HEK293T (cell line): ENCODE results near the gene ALG12.

Experiments
- CTCF ChIA-PET: fragments of 350-600 bp; formaldehyde crosslinking; extraction: SDS; loops from one replicate; lab custom pipeline; 2021; ENCODE audit warnings: antibody characterized with exemption, inconsistent platforms; lab: Yijun Ruan, JAX
- POLR2A ChIA-PET: fragments of 350-600 bp; formaldehyde crosslinking; extraction: SDS; loops from one replicate; lab custom pipeline; 2020; ENCODE audit warnings: antibody characterized with exemption, inconsistent platforms; lab: Yijun Ruan, JAX
- DNase-seq: peaks from one replicate; pipeline ENCODE4 v3.0.0; 2012; ENCODE audit warnings: mixed read lengths; ENCODE audit errors: extremely low spot score
- ARNT ChIP-seq: fragments of 450-650 bp; IDR thresholded peaks from 2 replicates; pipeline ENCODE4 v1.6.1; 2017; ENCODE audit warnings: mild to moderate bottlenecking
- BHLHE40 ChIP-seq: fragments of 450-650 bp; IDR thresholded peaks from 2 replicates; pipeline ENCODE4 v1.6.1; 2016; ENCODE audit warnings: mild to moderate bottlenecking, moderate library complexity, borderline replicate concordance
- CTBP1 ChIP-seq: fragments of 450-650 bp; IDR thresholded peaks from 2 replicates; pipeline ENCODE4 v1.6.1; 2016; ENCODE audit warnings: borderline replicate concordance
- ELF4 ChIP-seq: fragments of 450-650 bp; IDR thresholded peaks from 2 replicates; pipeline ENCODE4 v1.6.1; 2017; ENCODE audit warnings: antibody characterized with exemption
- FOXA1 ChIP-seq: fragments of 450-650 bp; IDR thresholded peaks from 2 replicates; pipeline ENCODE4 v1.6.1; 2016; ENCODE audit warnings: mild to moderate bottlenecking
- FOXK2 ChIP-seq: fragments of 450-650 bp; IDR thresholded peaks from 2 replicates; pipeline ENCODE4 v1.6.1; 2016; ENCODE audit warnings: mild to moderate bottlenecking
- FOXM1 ChIP-seq: fragments of 450-650 bp; IDR thresholded peaks from 2 replicates; pipeline ENCODE4 v1.6.1; 2017; ENCODE audit warnings: mild to moderate bottlenecking, borderline replicate concordance
- HDGF ChIP-seq: fragments of 450-650 bp; IDR thresholded peaks from 2 replicates; pipeline ENCODE4 v1.6.1; 2017; ENCODE audit warnings: antibody characterized with exemption, borderline replicate concordance
- L3MBTL2 ChIP-seq: fragments of 450-650 bp; conservative IDR thresholded peaks from 2 replicates; pipeline ENCODE4 v1.6.1; 2016; ENCODE audit warnings: mild to moderate bottlenecking
- LEF1 ChIP-seq: fragments of 450-650 bp; IDR thresholded peaks from 2 replicates; pipeline ENCODE4 v1.6.1; 2017; ENCODE audit warnings: mild to moderate bottlenecking, borderline replicate concordance
- NFRKB ChIP-seq: fragments of 450-650 bp; IDR thresholded peaks from 2 replicates; pipeline ENCODE4 v1.6.1; 2016; ENCODE audit warnings: mild to moderate bottlenecking, moderate library complexity
- SP1 ChIP-seq: fragments of 450-650 bp; IDR thresholded peaks from 2 replicates; pipeline ENCODE4 v1.6.1; 2017
- SUZ12 ChIP-seq: fragments of 450-650 bp; IDR thresholded peaks from 2 replicates; pipeline ENCODE4 v1.6.1; 2016; ENCODE audit warnings: mild to moderate bottlenecking
- TARDBP ChIP-seq: fragments of 450-650 bp; IDR thresholded peaks from 2 replicates; pipeline ENCODE4 v1.6.1; 2016
- ZNF384 ChIP-seq: fragments of 450-650 bp; IDR thresholded peaks from 2 replicates; pipeline ENCODE4 v1.6.1; 2016
- TF ChIP-seq, protein P1 (sequence below): fragments of 450-650 bp; IDR thresholded peaks from 2 replicates; pipeline ENCODE4 v1.6.1; 2016

Gene ALG12

DNA sequence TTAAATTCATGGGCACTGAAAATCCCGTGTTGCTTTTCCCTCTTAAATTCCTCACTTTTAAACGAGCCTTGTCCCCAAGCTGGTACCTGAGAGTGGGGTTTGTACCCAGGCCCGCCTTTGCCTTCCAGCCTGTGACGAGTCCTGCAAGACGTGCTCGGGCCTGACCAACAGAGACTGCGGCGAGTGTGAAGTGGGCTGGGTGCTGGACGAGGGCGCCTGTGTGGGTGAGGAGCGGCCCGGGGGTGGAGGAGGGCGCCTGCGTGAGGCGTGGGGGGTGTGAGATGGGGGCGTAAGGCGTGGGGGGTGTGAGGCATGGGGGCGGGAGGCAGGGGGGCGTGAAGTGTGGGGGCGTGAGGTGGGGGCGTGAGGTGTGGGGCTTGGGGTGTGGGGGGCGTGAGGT lies 4.2 kb upstream of the ALG12 start:
- ChIA-PET CTCF (no interaction called here), POLR2A (no interaction called here)
- TF ChIP-seq SUZ12: no peak
- no peak for TF ChIP-seq BHLHE40
- TF ChIP-seq ELF4: no peak
- TF ChIP-seq FOXK2: no peak
- no peak for TF ChIP-seq HDGF
- DNase-seq: no peak

DNA sequence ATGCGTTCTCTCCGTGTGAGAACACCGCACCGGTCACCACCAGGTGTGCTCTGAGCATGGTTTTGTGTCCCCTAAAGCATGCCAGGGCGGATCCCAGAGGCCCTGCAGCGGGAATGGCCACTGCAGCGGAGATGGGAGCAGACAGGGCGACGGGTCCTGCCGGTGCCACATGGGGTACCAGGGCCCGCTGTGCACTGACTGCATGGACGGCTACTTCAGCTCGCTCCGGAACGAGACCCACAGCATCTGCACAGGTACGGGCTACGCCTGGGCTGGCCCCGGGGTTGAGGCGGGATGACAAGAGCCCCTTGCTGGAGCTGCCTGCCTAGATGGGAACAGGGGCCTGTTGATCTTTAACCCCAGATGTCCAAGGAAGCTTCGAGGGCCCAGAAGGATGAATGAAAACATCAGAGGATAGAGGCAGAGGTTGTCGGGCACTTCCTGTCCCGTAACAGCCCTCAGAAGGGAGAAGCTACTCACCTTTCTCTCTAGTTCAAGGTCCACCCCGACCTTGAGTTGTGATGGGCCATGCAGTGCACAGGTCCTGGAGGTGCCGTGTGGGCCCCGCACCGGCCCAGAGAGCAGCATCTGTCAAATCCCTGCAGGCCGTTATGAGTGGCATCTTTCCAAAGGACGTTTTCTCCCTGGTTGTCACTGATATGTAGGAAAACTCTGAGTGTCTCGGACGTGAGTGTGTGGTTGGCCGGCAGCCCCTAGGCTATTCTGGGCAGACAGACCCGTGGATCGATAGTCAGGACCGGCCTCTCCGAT lies 3.5 kb upstream of the ALG12 start:
- CTCF ChIA-PET: no interaction called here

DNA sequence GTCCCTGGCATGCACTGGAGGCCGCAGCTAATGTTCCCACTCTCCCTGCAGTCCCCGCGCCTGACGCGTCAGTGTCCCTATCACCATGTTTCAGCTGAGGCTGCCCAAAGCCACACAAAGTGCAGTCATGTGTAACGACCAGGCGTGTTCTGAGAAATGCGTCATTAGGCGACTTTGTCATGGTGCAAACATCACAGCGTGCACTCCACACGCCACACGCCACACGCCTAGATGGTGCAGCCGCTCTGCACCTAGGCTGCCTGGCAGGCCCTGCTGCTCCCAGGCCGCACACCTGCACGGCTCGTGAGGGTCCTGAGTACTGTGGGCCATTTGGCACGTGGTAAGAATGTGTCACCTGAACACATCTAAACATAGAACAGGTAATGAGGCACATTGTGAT lies 2.6 kb upstream of the ALG12 start:
- no peak for TF ChIP-seq HDGF
- TF ChIP-seq CTBP1: no peak
- TF ChIP-seq SP1: no peak
- no peak for TF ChIP-seq SUZ12
- no peak for TF ChIP-seq ELF4
- TF ChIP-seq TARDBP: no peak
- no peak for TF ChIP-seq FOXA1
- CTCF ChIA-PET: no interaction called here
- POLR2A ChIA-PET: no interaction called here
- DNase-seq: no peak

More for the DNA sequence above, 3.5 kb upstream of the ALG12 start:
- no peak for DNase-seq
- TF ChIP-seq ARNT (no peak), L3MBTL2 (no peak), SP1 (no peak), FOXA1 (no peak), NFRKB (no peak), TARDBP (no peak), SUZ12 (no peak), HDGF (no peak), CTBP1 (no peak), BHLHE40 (no peak), ELF4 (no peak)
- TF ChIP-seq, protein P1, sequence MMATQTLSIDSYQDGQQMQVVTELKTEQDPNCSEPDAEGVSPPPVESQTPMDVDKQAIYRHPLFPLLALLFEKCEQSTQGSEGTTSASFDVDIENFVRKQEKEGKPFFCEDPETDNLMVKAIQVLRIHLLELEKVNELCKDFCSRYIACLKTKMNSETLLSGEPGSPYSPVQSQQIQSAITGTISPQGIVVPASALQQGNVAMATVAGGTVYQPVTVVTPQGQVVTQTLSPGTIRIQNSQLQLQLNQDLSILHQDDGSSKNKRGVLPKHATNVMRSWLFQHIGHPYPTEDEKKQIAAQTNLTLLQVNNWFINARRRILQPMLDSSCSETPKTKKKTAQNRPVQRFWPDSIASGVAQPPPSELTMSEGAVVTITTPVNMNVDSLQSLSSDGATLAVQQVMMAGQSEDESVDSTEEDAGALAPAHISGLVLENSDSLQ: no peak
- POLR2A ChIA-PET: no interaction called here

DNA sequence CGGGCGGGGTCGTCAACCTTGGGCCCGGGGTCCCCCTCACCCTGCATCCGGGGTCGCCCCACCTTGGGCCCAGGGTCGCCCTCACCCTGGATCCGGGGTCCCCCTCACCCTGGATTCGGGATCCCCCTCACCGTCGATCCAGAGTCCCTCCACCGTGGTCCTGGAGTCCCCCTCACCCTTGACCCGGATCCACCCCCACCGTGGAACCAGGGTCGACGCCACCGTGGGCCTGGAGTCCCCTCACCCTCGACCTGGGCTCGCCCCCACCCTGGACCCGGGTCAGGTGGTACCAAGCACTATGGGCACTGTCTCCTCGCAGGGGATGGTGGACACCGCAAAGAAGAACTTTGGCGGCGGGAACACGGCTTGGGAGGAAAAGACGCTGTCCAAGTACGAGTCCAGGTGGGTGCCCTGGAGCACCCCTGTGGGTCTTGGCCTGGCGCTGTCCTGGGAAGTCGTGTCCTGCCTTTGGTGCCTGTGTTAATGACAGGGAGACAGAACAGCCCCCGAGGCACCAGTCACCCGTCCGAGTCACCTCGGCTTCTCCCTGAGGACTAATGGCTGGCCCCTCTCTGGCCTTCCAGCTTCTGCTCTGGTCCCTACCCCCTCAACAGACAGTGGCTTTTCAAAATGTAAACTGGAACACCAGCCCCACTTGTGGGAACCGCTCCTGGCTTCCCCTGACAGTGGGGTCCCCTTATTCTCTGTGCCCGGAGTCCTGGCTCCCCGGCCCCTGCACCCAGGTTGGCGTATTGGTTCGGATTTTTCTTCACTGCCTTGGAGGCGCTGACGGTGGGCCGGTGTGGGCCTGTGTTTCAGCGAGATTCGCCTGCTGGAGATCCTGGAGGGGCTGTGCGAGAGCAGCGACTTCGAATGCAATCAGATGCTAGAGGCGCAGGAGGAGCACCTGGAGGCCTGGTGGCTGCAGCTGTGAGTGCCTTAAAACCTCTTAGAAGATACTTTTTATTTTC lies 958 bp upstream of the ALG12 start:
- ChIA-PET POLR2A (no interaction called here), CTCF (interaction anchor here (0.9 kb wide), 1 partner anchor 60 kb away, joined by 4 read pairs; no protein-coding TSS in a partner anchor)
- no peak for TF ChIP-seq LEF1
- TF ChIP-seq ZNF384: no peak
- TF ChIP-seq BHLHE40: no peak
- TF ChIP-seq SP1: no peak
- TF ChIP-seq HDGF: no peak
- no peak for TF ChIP-seq FOXM1
- no peak for TF ChIP-seq ELF4
- TF ChIP-seq CTBP1: no peak
- TF ChIP-seq FOXK2: no peak
- no peak for TF ChIP-seq FOXA1
- no peak for TF ChIP-seq L3MBTL2
- TF ChIP-seq, protein P1: no peak
- TF ChIP-seq NFRKB: no peak
- no peak for TF ChIP-seq TARDBP
- no peak for DNase-seq

DNA sequence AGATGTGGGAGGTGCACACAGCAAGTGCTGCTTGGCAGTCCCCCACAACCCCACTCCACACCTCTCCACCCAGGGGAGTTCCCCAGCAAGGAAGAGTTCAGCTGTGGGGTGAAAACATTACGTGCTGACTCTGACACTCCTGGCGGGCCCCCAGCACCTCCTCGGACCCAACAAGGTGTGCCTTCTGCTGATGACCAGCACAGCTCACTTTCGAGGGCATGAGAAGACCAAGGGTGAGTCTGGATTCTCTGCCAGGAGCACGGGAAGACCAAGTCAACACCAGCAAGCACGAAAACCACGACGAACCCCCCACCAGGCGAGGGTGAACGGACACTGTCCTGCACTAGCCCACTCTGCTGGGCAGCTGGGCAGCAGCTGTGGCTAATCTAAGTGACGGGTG lies 1.4 kb downstream of the ALG12 start:
- no peak for DNase-seq
- ChIA-PET CTCF (no interaction called here), POLR2A (interaction anchor here (0.6 kb wide), 1 partner anchor 108 kb away, joined by 4 read pairs; no protein-coding TSS in a partner anchor)
- TF ChIP-seq LEF1 (no peak), ELF4 (no peak), FOXM1 (no peak), SUZ12 (no peak), ZNF384 (no peak), TARDBP (no peak), FOXK2 (no peak), BHLHE40 (no peak), HDGF (no peak), ARNT (no peak), NFRKB (no peak), SP1 (no peak), CTBP1 (no peak), FOXA1 (no peak)
- TF ChIP-seq, protein P1: no peak

DNA sequence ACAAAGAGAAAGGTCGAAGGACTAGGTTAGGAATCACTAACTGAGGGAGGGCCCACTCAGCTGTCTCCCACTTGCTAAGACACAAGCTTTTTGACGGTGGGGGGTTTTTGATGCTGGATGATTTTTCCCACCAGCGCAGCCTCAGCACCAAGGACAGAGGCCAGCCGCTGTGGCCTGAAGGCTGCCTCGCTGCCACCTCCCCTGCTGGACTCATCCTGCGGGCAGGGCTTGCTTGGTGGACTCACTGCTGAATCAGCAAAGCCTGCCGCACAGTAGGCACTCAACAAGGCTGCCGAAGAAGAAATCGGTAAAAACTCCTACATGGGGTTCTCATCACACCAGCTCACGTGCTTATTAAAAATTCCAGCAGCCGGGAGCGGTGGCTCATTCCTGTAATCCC lies 2.6 kb downstream of the ALG12 start:
- no peak for DNase-seq
- ChIA-PET CTCF (no interaction called here), POLR2A (no interaction called here)
- no peak for TF ChIP-seq SP1
- TF ChIP-seq FOXM1: no peak
- TF ChIP-seq, protein P1: no peak
- TF ChIP-seq FOXA1: no peak
- TF ChIP-seq ZNF384: no peak
- no peak for TF ChIP-seq SUZ12
- TF ChIP-seq BHLHE40: no peak
- TF ChIP-seq CTBP1: no peak
